Right lobe of liver (tissue), 4 donors: ENCODE results near the gene OR56A1.

Experiments
- POLR2A ChIP-seq: fragments of 450-650 bp; IDR thresholded peaks from one replicate; pipeline ENCODE4 v1.6.1; 2017; ENCODE audit warnings: antibody characterized with exemption, mild to moderate bottlenecking
- TF ChIP-seq, protein P1 (sequence below), 4 donors: fragments of 200-600 bp in 3 of 4; fragments of 450-650 bp in 1 of 4; IDR thresholded peaks; one replicate each; pipeline versions ENCODE4 v1.5.1 to v1.8.0; 2016 to 2022; ENCODE audit warnings: antibody characterized with exemption in 4 of 4, mild to moderate bottlenecking in 2 of 4
- donor health status: DM: no; HTN: no; CAD: no.
- donor health status: DM: no; HTN: no; CAD: no.
- donor health status: DM: no; HTN: yes; CAD: no.

DNA sequence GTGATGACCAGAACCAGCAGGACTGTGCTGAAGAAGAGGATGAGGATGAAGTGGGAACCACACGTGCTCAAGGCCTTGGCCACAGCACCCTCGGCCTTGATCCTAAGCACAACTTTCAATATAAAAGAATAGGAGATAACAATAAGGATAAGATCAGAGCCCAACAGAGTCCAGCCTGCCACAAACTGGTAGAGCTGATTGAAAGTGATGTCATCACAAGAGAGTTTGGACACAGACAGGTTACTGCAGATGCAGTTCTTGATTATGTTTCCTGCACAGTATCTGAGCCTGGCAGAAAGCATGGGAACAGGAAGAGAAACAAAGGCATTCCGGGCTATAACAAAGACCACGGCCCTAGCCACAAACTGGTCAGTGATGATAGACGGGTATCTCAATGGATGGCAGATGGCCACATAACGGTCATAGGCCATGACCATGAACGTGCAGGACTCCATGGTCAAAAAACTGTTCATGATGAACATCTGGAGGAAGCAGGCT is 28.3 kb downstream of the OR56A1 start:
- no peak for TF ChIP-seq POLR2A
- TF ChIP-seq, protein P1, sequence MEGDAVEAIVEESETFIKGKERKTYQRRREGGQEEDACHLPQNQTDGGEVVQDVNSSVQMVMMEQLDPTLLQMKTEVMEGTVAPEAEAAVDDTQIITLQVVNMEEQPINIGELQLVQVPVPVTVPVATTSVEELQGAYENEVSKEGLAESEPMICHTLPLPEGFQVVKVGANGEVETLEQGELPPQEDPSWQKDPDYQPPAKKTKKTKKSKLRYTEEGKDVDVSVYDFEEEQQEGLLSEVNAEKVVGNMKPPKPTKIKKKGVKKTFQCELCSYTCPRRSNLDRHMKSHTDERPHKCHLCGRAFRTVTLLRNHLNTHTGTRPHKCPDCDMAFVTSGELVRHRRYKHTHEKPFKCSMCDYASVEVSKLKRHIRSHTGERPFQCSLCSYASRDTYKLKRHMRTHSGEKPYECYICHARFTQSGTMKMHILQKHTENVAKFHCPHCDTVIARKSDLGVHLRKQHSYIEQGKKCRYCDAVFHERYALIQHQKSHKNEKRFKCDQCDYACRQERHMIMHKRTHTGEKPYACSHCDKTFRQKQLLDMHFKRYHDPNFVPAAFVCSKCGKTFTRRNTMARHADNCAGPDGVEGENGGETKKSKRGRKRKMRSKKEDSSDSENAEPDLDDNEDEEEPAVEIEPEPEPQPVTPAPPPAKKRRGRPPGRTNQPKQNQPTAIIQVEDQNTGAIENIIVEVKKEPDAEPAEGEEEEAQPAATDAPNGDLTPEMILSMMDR (IDR thresholded peaks at IDR 0.05): no peak
